H9 (cell line): ENCODE measurements around the gene SLAIN1. TPM values are rescaled to one million over a fixed set of nuclear protein-coding genes. Genes with fewer than 3 reads are reported as not detected.

ENCODE experiments used
- DNase-seq: peaks from one replicate; pipeline ENCODE4 v3.0.0-alpha.2; 2017
- H2AFZ ChIP-seq: one replicate; pipeline ENCODE4 v1.6.1; 2013; ENCODE audit warnings: mild to moderate bottlenecking, low read length, control low read depth, moderate library complexity
- H2AK5ac ChIP-seq: 2 replicates; pipeline ENCODE4 v1.6.1; 2013; ENCODE audit warnings: low read length, control low read depth, mixed read lengths; ENCODE audit not compliant: insufficient read length
- H2BK120ac ChIP-seq: one replicate; pipeline ENCODE4 v1.6.1; 2013; ENCODE audit warnings: low read depth, mild to moderate bottlenecking, low read length, control low read depth, inconsistent platforms; ENCODE audit not compliant: poor library complexity, severe bottlenecking
- H2BK12ac ChIP-seq: 2 replicates; pipeline ENCODE4 v1.6.1; 2013; ENCODE audit warnings: low read length, control low read depth, mixed read lengths, low read depth; ENCODE audit not compliant: insufficient read length
- H2BK15ac ChIP-seq: 2 replicates; pipeline ENCODE4 v1.6.1; 2013; ENCODE audit warnings: low read depth, low read length, control low read depth
- H2BK20ac ChIP-seq: one replicate; pipeline ENCODE4 v1.6.1; 2013; ENCODE audit warnings: low read depth, mild to moderate bottlenecking, low read length, control low read depth, inconsistent platforms; ENCODE audit not compliant: poor library complexity, severe bottlenecking
- H2BK5ac ChIP-seq: 2 replicates; pipeline ENCODE4 v1.6.1; 2013; ENCODE audit warnings: low read length, control low read depth, mixed read lengths; ENCODE audit not compliant: insufficient read length
- H3K14ac ChIP-seq: 2 replicates; pipeline ENCODE4 v1.6.1; 2013; ENCODE audit warnings: low read length, control low read depth; ENCODE audit not compliant: insufficient read depth
- H3K18ac ChIP-seq: 2 replicates; pipeline ENCODE4 v1.6.1; 2013; ENCODE audit warnings: low read depth, mild to moderate bottlenecking, mixed read lengths, low read length, control low read depth; ENCODE audit not compliant: insufficient read length
- H3K23ac ChIP-seq: 2 replicates; pipeline ENCODE4 v1.6.1; 2013; ENCODE audit warnings: low read length, control low read depth, mixed read lengths, low read depth; ENCODE audit not compliant: insufficient read length
- H3K23me2 ChIP-seq: 2 replicates; pipeline ENCODE4 v1.6.1; 2013; ENCODE audit warnings: low read depth, mild to moderate bottlenecking, mixed read lengths, low read length, control low read depth; ENCODE audit not compliant: insufficient read length, poor library complexity, severe bottlenecking
- H3K27ac ChIP-seq: 2 replicates; pipeline ENCODE4 v1.5.1; 2013; ENCODE audit warnings: low read length, control low read depth, mixed read lengths, low read depth; ENCODE audit not compliant: insufficient read length
- H3K27me3 ChIP-seq: 2 replicates; pipeline ENCODE4 v1.6.1; 2013; ENCODE audit warnings: low read length, control low read depth, inconsistent platforms; ENCODE audit not compliant: insufficient read depth
- H3K4ac ChIP-seq: 2 replicates; pipeline ENCODE4 v1.6.1; 2013; ENCODE audit warnings: low read depth, mild to moderate bottlenecking, control low read depth, inconsistent platforms, low read length, moderate library complexity
- H3K4me1 ChIP-seq: 2 replicates; pipeline ENCODE4 v1.6.1; 2013; ENCODE audit warnings: low read length, control low read depth, inconsistent platforms; ENCODE audit not compliant: insufficient read depth
- H3K4me2 ChIP-seq: 2 replicates; pipeline ENCODE4 v1.6.1; 2013; ENCODE audit warnings: low read length, control low read depth, mixed read lengths; ENCODE audit not compliant: insufficient read length, insufficient read depth
- H3K56ac ChIP-seq: 2 replicates; pipeline ENCODE4 v1.6.1; 2013; ENCODE audit warnings: low read depth, mild to moderate bottlenecking, mixed read lengths, low read length, control low read depth; ENCODE audit not compliant: insufficient read length
- H3K79me1 ChIP-seq: 2 replicates; pipeline ENCODE4 v1.6.1; 2013; ENCODE audit warnings: low read depth, mild to moderate bottlenecking, moderate library complexity, low read length, control low read depth, inconsistent platforms; ENCODE audit not compliant: insufficient read depth, poor library complexity, severe bottlenecking
- H3K79me2 ChIP-seq: 2 replicates; pipeline ENCODE4 v1.6.1; 2013; ENCODE audit warnings: low read length, control low read depth, inconsistent platforms; ENCODE audit not compliant: insufficient read depth
- H3K9ac ChIP-seq: 2 replicates; pipeline ENCODE4 v1.6.1; 2013; ENCODE audit warnings: low read length, control low read depth, mixed read lengths; ENCODE audit not compliant: insufficient read length; ENCODE audit errors: extremely low read depth
- H3K9me3 ChIP-seq: one replicate; pipeline ENCODE4 v1.6.1; 2013; ENCODE audit warnings: low read depth, low read length, inconsistent platforms; ENCODE audit not compliant: control insufficient read depth
- H3T11ph ChIP-seq: one replicate; pipeline ENCODE4 v1.6.1; 2013; ENCODE audit warnings: mild to moderate bottlenecking, low read length, control low read depth, inconsistent platforms
- H4K20me1 ChIP-seq: one replicate; pipeline ENCODE4 v1.6.1; 2013; ENCODE audit not compliant: control insufficient read depth, insufficient read length, insufficient read depth
- H4K5ac ChIP-seq: 2 replicates; pipeline ENCODE4 v1.6.1; 2013; ENCODE audit warnings: low read depth, mild to moderate bottlenecking, mixed read lengths, low read length, control low read depth; ENCODE audit not compliant: insufficient read length
- H4K8ac ChIP-seq: replicated peaks from 2 replicates; pipeline ENCODE4 v1.6.1; 2013; ENCODE audit warnings: low read length, control low read depth, mixed read lengths, low read depth; ENCODE audit not compliant: insufficient read length
- H4K91ac ChIP-seq: 2 replicates; pipeline ENCODE4 v1.6.1; 2013; ENCODE audit warnings: low read depth, mild to moderate bottlenecking, moderate library complexity, mixed read lengths, low read length, control low read depth; ENCODE audit not compliant: insufficient read length
- H3K27ac Mint-ChIP-seq, 3 experiments: 2 replicates in 2 of 3; 3 replicates in 1 of 3; pipeline ENCODE4 v1.8.0; 2020 to 2021; ENCODE audit warnings: mixed read lengths in 3 of 3, mild to moderate bottlenecking in 1 of 3, moderate library complexity in 1 of 3
- H3K27me3 Mint-ChIP-seq: 2 replicates; pipeline ENCODE4 v1.8.0; 2021; ENCODE audit warnings: low read depth, mild to moderate bottlenecking, moderate library complexity, mixed read lengths
- H3K36me3 Mint-ChIP-seq, 3 experiments: 2 replicates in 2 of 3; 3 replicates in 1 of 3; pipeline ENCODE4 v1.8.0; 2020 to 2021; ENCODE audit warnings: low read depth in 3 of 3, mixed read lengths in 3 of 3; ENCODE audit not compliant: insufficient read depth in 1 of 3
- H3K4me1 Mint-ChIP-seq, 2 experiments: 2 replicates each; pipeline ENCODE4 v1.8.0; 2020; ENCODE audit warnings: mixed read lengths in 2 of 2
- H3K4me3 Mint-ChIP-seq, 2 experiments: 2 replicates in 1 of 2; 3 replicates in 1 of 2; pipeline ENCODE4 v1.8.0; 2020 to 2021; ENCODE audit warnings: mild to moderate bottlenecking in 2 of 2, mixed read lengths in 2 of 2, moderate library complexity in 1 of 2
- H3K9me3 Mint-ChIP-seq, 2 experiments: 2 replicates in 1 of 2; 3 replicates in 1 of 2; pipeline ENCODE4 v1.8.0; 2020; ENCODE audit warnings: mild to moderate bottlenecking in 2 of 2, mixed read lengths in 2 of 2, moderate library complexity in 1 of 2
- WGBS: extraction: QIAGEN DNeasy Blood & Tissue Kit; methylation state at CpG from one replicate; pipeline ENCODE4 v1.1.7; 2013; ENCODE audit warnings: missing lambda C conversion rate, low lambda C conversion rate, mixed read lengths; ENCODE audit not compliant: insufficient read length; ENCODE audit errors: extremely low coverage; 5-methylcytosine and 5-hydroxymethylcytosine counted together
- total RNA-seq: library from RNA; stranded (reverse); gene quantifications from 2 replicates; pipeline ENCODE4 v1.2.1, GENCODE V29; 2021
- TF ChIP-seq, protein P1 (sequence below): fragments of 200-600 bp; sonication (generic); conservative IDR thresholded peaks from 3 replicates; pipeline ENCODE4 v1.8.0; 2021; ENCODE audit warnings: antibody characterized with exemption, mild to moderate bottlenecking

The SLAIN1 gene
- total RNA-seq, 1 experiment from 2014 or later, result 23.2 TPM

- Mint-ChIP-seq H3K9me3 (peaks cover 6 to 7% of the 10 kb centered on the region in 2 experiments; a peak in 4 of 5 replicates), H3K27ac (peak overlapping the region in 1 of 3 experiments; percentile 80; a peak in 1 of 7 replicates), H3K27me3 (no peaks in the 10 kb centered on the region; the same call in 1 of the 2 replicates), H3K4me3 (no peak overlapping the region), H3K36me3 (peaks cover 0 to 6% (median 0%) of the 10 kb centered on the region in 3 experiments; a peak in 3 of 7 replicates), H3K4me1 (peaks cover 10 to 11% of the 10 kb centered on the region in 2 experiments)
- no peak overlapping the region for H2AK5ac ChIP-seq
- no peak overlapping the region for H3K9ac ChIP-seq
- H3K4me1 ChIP-seq, result no peaks in the 10 kb centered on the region
- no peak overlapping the region for H4K8ac ChIP-seq
- H3K27me3 ChIP-seq, result no peaks in the 10 kb centered on the region
- H3K79me1 ChIP-seq, result no peaks in the 10 kb centered on the region
- no peak overlapping the region for H3K14ac ChIP-seq
- no peak overlapping the region for H3K4me2 ChIP-seq
- TF ChIP-seq, protein P1, sequence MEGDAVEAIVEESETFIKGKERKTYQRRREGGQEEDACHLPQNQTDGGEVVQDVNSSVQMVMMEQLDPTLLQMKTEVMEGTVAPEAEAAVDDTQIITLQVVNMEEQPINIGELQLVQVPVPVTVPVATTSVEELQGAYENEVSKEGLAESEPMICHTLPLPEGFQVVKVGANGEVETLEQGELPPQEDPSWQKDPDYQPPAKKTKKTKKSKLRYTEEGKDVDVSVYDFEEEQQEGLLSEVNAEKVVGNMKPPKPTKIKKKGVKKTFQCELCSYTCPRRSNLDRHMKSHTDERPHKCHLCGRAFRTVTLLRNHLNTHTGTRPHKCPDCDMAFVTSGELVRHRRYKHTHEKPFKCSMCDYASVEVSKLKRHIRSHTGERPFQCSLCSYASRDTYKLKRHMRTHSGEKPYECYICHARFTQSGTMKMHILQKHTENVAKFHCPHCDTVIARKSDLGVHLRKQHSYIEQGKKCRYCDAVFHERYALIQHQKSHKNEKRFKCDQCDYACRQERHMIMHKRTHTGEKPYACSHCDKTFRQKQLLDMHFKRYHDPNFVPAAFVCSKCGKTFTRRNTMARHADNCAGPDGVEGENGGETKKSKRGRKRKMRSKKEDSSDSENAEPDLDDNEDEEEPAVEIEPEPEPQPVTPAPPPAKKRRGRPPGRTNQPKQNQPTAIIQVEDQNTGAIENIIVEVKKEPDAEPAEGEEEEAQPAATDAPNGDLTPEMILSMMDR, result no peak
- H3K18ac ChIP-seq, result no peak overlapping the region
- no peak overlapping the region for H3K4ac ChIP-seq
- no peak overlapping the region for H2BK20ac ChIP-seq
- H2BK15ac ChIP-seq, result no peak overlapping the region
- no peak overlapping the region for H2BK5ac ChIP-seq
- H4K20me1 ChIP-seq, result no peaks in the 10 kb centered on the region
- H4K5ac ChIP-seq, result no peak overlapping the region
- H3T11ph ChIP-seq, result no peak overlapping the region
- no peak overlapping the region for H4K91ac ChIP-seq
- H3K27ac ChIP-seq, result no peak overlapping the region
- no peak overlapping the region for H3K56ac ChIP-seq
- H2AFZ ChIP-seq, result no peak overlapping the region
- H2BK120ac ChIP-seq, result no peak overlapping the region
- H3K9me3 ChIP-seq, result no peaks in the 10 kb centered on the region
- no peak overlapping the region for H2BK12ac ChIP-seq
- H3K79me2 ChIP-seq, result no peaks in the 10 kb centered on the region
- H3K23me2 ChIP-seq, result no peaks in the 10 kb centered on the region
- no peak overlapping the region for H3K23ac ChIP-seq
- no peak for DNase-seq
- WGBS, result no CpG with 5 or more reads among the region's 5 CpGs
Observed at GRCh38 chr13:77678691-77679235, 18.7 kb upstream of the SLAIN1 start.
